K562 (cell line): Measurements from ENCODE around the gene SLC30A3. TPM values are rescaled to one million over a fixed set of nuclear protein-coding genes. Genes with fewer than 3 reads are reported as not detected.

ENCODE experiments used
- BRD9 ChIP-seq: fragments of 450-650 bp; IDR thresholded peaks from 2 replicates; pipeline ENCODE4 v1.6.1; 2018; ENCODE audit warnings: low read depth; ENCODE audit not compliant: partially characterized antibody
- CCAR2 ChIP-seq: fragments of 200-400 bp; formaldehyde crosslinking; IDR thresholded peaks from 2 replicates; pipeline ENCODE4 v1.6.1; 2017; ENCODE audit warnings: mild to moderate bottlenecking, low read depth, low read length
- CSDE1 ChIP-seq, 2 experiments: fragments of 450-650 bp; IDR thresholded peaks; 2 replicates each; pipeline ENCODE4 v1.6.1; 2016; ENCODE audit warnings: mild to moderate bottlenecking in 1 of 2
- FOXK2 ChIP-seq, 2 experiments: fragments of 450-650 bp; IDR thresholded peaks in 1 of 2; conservative IDR thresholded peaks in 1 of 2; 2 replicates each; pipeline ENCODE4 v1.6.1; 2016; ENCODE audit warnings: low read depth in 2 of 2, mild to moderate bottlenecking in 1 of 2
- HDAC6 ChIP-seq: IDR thresholded peaks from 2 replicates; pipeline ENCODE4 v1.6.1; 2012; ENCODE audit warnings: low read depth, mild to moderate bottlenecking, control low read depth, inconsistent platforms, low read length, moderate library complexity
- LEF1 ChIP-seq: fragments of 450-650 bp; IDR thresholded peaks from 2 replicates; pipeline ENCODE4 v1.6.1; 2016; ENCODE audit warnings: mild to moderate bottlenecking
- RBM14 ChIP-seq: fragments of 200-400 bp; formaldehyde crosslinking; IDR thresholded peaks from 2 replicates; pipeline ENCODE4 v1.6.1; 2018; ENCODE audit warnings: low read depth, mild to moderate bottlenecking, low read length, moderate library complexity, borderline replicate concordance; ENCODE audit not compliant: insufficient read depth
- RFX1 ChIP-seq: fragments of 450-650 bp; IDR thresholded peaks from 2 replicates; pipeline ENCODE4 v1.6.1; 2016; ENCODE audit warnings: mild to moderate bottlenecking, moderate library complexity
- ZBTB8A ChIP-seq: fragments of 450-650 bp; IDR thresholded peaks from 2 replicates; pipeline ENCODE4 v1.6.1; 2018; ENCODE audit warnings: mild to moderate bottlenecking, moderate library complexity; ENCODE audit not compliant: partially characterized antibody
- ZFP30 ChIP-seq: fragments of 250-450 bp; sonication (Bioruptor Pico); IDR thresholded peaks from 2 replicates; pipeline ENCODE4 v1.8.0; 2022; ENCODE audit warnings: moderate library complexity, mild to moderate bottlenecking, inconsistent platforms, borderline replicate concordance
- ZNF124 ChIP-seq: sonication (generic); formaldehyde crosslinking; IDR thresholded peaks from 2 replicates; pipeline ENCODE4 v1.8.1; 2022; ENCODE audit warnings: missing genetic modification reagents
- ZNF232 ChIP-seq: sonication (generic); formaldehyde crosslinking; IDR thresholded peaks from 2 replicates; pipeline ENCODE4 v1.8.0; 2022; ENCODE audit warnings: mild to moderate bottlenecking, missing genetic modification reagents
- polyA plus RNA-seq, 8 experiments: library from polyadenylated mRNA; depleted of rRNA in 4 of 8; stranded (reverse) in 5 of 8; unstranded in 3 of 8; fragments of >200 nt; fragmentation: Nextera tagmentation in 2 of 8; fragmentation: Illumina TruSeq in 1 of 8; extraction: Ambion mirVana in 2 of 8; extraction: Trizol in 1 of 8; gene quantifications; 2 replicates each; pipeline versions ENCODE4 v1.2.1 to v1.2.3, GENCODE V29; 2011 to 2014; ENCODE audit warnings: inconsistent platforms in 1 of 8, missing spikeins in 1 of 8
- total RNA-seq, 7 experiments: library from RNA; depleted of rRNA in 6 of 7; stranded (reverse); fragments of >200 nt in 6 of 7; fragmentation: Illumina TruSeq in 2 of 7; extraction: Trizol in 2 of 7; gene quantifications; 2 replicates each; pipeline versions ENCODE4 v1.2.1 to v1.2.3, GENCODE V29; 2011 to 2021; ENCODE audit warnings: low replicate concordance in 1 of 7
- TF ChIP-seq, protein P1 (sequence below), 3 experiments: IDR thresholded peaks in 2 of 3; conservative IDR thresholded peaks in 1 of 3; 2 replicates each; pipeline ENCODE4 v1.5.1; 2011 to 2012; ENCODE audit warnings: low read length in 3 of 3, mild to moderate bottlenecking in 3 of 3, control low read depth in 2 of 3, improper control_type of control experiment in 1 of 3, inconsistent platforms in 1 of 3, low read depth in 1 of 3, mixed read lengths in 1 of 3, moderate library complexity in 1 of 3; ENCODE audit not compliant: insufficient read depth in 2 of 3
- TF ChIP-seq, protein P2 (sequence below): fragments of 250-450 bp; sonication (Bioruptor Pico); IDR thresholded peaks from 2 replicates; pipeline ENCODE4 v1.9.0; 2021; ENCODE audit warnings: mild to moderate bottlenecking, inconsistent platforms
- TF ChIP-seq, protein P3 (sequence below): sonication (generic); formaldehyde crosslinking; IDR thresholded peaks from 2 replicates; pipeline ENCODE4 v1.8.0; 2022; ENCODE audit warnings: mild to moderate bottlenecking, missing genetic modification reagents

The SLC30A3 gene
- total and polyA plus RNA-seq, 9 of the 15 experiments (the other 6 are each of a cell fraction or from before 2014, with no cell fraction given) = 0.03 to 2.7 (median 0.89) TPM; not detected in 1

DNA sequence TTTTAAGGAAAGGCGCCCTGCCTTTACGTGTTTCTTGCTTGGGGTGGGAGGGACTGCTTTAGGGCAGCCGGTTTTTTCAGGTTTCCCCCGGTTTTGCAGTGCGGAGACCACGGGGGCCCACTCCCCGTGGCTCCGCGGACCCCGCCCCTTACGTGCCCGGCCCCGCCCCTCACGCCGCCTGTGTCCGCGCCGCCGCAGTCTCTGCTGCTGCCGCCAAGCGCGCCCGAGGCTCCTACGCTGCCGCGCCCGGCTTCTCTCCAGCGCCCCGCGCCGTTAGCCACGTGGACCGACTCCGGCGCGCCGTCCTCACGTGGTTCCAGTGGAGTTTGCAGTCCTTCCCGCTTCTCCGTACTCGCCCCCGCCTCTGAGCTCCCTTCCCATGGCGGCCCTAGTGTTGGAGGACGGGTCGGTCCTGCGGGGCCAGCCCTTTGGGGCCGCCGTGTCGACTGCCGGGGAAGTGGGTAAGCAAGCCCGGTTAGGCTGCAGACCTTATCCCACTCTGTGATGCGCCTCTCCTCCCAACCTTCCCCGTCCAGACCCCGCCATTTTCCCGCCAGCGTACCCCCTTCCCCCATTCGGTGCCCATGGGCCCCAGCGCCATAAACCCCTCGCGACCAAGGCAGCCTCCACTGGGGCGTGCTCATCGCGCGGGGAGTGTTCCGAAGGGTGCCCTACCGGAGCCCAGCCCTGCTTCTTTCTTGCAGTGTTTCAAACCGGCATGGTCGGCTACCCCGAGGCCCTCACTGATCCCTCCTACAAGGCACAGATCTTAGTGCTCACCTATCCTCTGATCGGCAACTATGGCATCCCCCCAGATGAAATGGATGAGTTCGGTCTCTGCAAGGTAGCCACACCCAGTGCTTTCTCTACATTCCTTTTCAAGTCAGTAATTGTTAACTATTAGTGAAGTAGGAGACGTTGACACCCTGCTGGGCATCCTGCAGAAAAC, 45.4 kb downstream of the SLC30A3 start, which contains the start of gene CAD (continued):
- TF ChIP-seq, protein P1, sequence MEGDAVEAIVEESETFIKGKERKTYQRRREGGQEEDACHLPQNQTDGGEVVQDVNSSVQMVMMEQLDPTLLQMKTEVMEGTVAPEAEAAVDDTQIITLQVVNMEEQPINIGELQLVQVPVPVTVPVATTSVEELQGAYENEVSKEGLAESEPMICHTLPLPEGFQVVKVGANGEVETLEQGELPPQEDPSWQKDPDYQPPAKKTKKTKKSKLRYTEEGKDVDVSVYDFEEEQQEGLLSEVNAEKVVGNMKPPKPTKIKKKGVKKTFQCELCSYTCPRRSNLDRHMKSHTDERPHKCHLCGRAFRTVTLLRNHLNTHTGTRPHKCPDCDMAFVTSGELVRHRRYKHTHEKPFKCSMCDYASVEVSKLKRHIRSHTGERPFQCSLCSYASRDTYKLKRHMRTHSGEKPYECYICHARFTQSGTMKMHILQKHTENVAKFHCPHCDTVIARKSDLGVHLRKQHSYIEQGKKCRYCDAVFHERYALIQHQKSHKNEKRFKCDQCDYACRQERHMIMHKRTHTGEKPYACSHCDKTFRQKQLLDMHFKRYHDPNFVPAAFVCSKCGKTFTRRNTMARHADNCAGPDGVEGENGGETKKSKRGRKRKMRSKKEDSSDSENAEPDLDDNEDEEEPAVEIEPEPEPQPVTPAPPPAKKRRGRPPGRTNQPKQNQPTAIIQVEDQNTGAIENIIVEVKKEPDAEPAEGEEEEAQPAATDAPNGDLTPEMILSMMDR (IDR thresholded peaks at IDR 0.05 in 2 of 3, conservative IDR thresholded peaks at IDR 0.05 in 1 of 3; ENCODE audit: insufficient read depth in 2 of 3, low read depth in 1 of 3, low read length in 3 of 3) = peak; percentile 11 to 62 (median 43); a peak in 4 of 6 replicates
- TF ChIP-seq ZFP30 (no peak), ZBTB8A (no peak), RBM14 (peak; percentile 55; the same call in 1 of the 2 replicates), RFX1 (no peak), CCAR2 (no peak), BRD9 (no peak), LEF1 (no peak), ZNF124 (CRISPR knock-in tag) (no peak), FOXK2 (conservative IDR thresholded peaks at IDR 0.05 in 1 of 2, IDR thresholded peaks at IDR 0.05 in 1 of 2; ENCODE audit: low read depth in 2 of 2) (peak in 1 of 2 experiments; percentile 53; a peak in 1 of 4 replicates), ZNF232 (CRISPR knock-in tag) (0 out of 2 replicates have a peak, but pooled peaks have one; percentile 71), CSDE1 (IDR thresholded peaks at IDR 0.05) (no peak; a peak in 1 of 4 replicates), HDAC6 (no peak)
- TF ChIP-seq, protein P2, sequence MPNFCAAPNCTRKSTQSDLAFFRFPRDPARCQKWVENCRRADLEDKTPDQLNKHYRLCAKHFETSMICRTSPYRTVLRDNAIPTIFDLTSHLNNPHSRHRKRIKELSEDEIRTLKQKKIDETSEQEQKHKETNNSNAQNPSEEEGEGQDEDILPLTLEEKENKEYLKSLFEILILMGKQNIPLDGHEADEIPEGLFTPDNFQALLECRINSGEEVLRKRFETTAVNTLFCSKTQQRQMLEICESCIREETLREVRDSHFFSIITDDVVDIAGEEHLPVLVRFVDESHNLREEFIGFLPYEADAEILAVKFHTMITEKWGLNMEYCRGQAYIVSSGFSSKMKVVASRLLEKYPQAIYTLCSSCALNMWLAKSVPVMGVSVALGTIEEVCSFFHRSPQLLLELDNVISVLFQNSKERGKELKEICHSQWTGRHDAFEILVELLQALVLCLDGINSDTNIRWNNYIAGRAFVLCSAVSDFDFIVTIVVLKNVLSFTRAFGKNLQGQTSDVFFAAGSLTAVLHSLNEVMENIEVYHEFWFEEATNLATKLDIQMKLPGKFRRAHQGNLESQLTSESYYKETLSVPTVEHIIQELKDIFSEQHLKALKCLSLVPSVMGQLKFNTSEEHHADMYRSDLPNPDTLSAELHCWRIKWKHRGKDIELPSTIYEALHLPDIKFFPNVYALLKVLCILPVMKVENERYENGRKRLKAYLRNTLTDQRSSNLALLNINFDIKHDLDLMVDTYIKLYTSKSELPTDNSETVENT (CRISPR knock-in tag) = no peak
- TF ChIP-seq, protein P3, sequence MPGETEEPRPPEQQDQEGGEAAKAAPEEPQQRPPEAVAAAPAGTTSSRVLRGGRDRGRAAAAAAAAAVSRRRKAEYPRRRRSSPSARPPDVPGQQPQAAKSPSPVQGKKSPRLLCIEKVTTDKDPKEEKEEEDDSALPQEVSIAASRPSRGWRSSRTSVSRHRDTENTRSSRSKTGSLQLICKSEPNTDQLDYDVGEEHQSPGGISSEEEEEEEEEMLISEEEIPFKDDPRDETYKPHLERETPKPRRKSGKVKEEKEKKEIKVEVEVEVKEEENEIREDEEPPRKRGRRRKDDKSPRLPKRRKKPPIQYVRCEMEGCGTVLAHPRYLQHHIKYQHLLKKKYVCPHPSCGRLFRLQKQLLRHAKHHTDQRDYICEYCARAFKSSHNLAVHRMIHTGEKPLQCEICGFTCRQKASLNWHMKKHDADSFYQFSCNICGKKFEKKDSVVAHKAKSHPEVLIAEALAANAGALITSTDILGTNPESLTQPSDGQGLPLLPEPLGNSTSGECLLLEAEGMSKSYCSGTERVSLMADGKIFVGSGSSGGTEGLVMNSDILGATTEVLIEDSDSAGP (CRISPR knock-in tag) = peak; percentile 61; the same call in 1 of the 2 replicates
